HG03469 (cell line): Measurements from ENCODE around the gene COL5A1.

Source experiments
- ATAC-seq: cut with Tn5 transposase; IDR thresholded peaks from one replicate; pipeline ENCODE4 v1.9.1; 2021; ENCODE audit warnings: mild to moderate bottlenecking, moderate library complexity, moderate number of reproducible peaks; ENCODE audit not compliant: unreplicated experiment

Gene COL5A1

DNA sequence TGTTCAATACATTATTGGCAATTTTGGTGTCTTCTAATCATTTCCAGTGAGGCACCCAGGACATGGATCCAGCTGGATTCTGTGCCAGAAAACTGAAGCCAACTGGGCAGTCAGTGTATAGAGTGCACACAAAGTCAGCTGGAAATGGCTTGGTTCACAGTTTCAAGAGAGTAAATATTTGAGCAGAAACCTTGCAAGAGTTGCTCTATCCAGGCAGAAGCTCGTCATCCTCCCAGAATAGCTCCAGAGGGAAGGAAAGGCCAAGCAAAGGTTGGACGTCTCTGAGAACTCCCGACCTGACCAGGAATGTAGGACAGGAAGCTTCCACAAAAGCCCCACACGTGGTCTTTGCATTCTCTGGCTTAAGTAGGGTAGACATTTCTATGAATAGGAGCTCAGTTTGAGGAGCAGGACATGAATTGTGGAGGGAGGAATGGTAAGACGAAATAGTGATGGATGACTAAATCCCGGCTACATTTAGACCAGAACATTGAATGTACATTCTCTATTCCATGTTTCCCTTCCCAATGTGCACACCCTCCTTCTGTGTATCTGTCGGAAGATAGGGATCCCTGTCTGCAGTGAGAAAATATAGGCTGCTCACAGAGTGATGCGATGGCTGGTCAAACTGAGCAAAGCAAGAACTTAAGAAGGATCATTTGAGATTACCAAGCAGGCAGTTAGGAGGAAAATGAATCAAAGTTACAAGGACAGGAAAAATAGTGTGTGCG lies 166.3 kb downstream of the COL5A1 start:
- no peak for ATAC-seq

DNA sequence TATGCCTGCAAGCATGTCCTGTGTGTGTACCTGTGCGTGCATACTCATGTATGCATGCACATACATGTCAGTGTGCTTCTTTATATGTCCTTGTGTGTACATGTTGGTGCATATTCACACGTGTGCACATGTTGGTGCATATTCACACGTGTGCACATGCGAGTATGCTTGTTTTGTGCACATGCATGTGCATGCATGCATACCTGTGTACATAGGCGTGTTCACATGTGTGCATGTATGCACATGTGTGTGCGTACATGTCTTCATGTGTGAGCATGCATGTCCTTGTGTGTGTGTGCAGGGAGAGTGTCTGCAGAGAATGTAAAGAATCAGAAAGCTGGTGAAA lies 166.8 kb downstream of the COL5A1 start:
- ATAC-seq = no peak

DNA sequence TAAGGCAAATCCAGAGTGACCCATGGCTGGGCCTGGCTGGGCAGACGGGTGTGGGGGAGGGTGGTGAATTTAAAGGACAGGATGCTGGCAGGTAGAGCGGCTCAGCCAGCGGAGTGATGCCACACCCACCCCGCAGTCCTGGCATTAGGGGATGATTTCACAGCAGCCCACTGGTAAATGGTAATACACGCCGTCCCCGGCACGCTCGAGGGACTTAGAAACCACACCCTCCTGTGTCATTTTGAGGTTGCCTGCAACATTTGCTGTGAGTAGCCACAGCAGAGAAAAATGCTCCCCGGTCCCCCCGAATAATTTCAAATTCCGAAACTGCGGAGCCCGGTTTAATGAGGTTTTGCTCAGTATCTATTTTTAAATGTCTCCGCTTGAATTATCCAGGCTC lies 167.7 kb downstream of the COL5A1 start:
- ATAC-seq = no peak

DNA sequence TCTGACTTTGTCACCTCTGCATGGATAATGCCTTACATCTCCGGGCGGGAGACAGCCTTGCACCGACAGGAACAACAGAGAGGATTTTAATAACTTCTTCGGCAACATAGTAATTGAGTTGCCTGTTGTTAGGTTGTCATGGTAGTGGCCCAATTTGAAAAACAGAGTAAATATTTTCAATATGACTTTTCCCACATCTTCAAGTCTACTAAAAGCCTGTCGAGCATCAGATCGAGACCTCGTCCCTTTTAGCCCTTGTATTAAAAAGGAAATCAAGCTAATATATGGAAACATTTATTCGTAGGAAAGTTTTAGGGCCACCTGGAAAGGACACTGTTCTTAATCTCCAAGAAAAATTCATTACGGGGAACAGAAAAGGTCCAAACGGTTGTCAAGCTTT lies 168.2 kb downstream of the COL5A1 start:
- no peak for ATAC-seq

DNA sequence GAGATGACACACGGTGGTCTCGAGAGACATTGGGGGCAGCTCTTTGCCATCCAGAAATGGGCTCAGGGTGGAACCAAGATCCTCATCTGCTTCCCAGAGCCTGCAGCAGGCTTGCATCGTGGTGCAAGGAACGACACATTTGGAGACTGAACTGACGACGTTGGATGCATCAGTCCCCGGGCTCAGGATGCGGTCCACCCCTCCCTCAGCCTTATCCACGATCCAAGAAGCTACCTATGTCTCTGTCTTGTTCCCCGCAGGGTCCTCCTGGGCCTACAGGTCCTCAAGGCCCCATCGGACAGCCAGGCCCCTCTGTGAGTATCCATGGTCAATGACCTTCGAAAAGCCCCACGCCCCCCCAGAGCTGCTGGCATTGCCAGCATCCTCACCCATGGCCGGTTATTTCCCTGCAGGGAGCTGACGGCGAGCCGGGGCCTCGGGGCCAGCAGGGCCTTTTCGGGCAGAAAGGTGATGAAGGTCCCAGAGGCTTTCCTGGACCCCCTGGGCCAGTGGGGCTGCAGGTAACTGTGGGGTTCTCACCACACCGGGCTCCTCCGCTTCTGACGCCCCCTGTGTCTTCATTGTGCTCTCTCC lies 169.6 kb downstream of the COL5A1 start:
- no peak for ATAC-seq

DNA sequence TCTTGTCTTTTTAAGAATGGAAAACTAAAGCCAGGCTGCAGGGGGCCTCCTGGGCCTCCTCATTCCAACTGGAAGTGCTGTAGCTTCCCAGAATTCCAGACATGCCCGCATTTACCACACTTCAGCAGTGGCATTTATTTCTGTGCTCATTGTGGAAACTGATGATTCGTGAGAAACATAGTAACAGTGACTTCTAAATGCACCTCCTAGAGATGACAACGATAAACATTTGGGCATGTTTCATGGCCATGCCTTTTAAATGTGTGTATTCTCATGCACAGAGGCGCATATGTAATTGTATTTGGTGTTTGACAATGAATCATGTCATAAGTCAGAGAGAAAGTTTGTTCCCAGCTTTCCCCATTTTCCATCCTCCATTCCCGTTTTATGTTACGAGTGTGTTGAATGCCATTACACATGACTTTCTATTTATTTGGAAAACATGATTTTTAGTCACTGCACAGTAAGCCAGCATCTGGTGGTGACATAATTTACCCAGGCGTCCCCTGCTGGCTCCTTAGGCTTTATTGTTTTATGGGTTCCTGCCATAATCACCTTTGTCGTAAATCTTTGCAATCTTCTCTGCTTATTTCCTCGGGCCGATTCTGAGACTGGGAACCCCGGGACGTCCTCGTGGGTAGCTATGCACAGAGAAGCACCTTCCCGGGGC lies 170.2 kb downstream of the COL5A1 start:
- ATAC-seq = no peak

DNA sequence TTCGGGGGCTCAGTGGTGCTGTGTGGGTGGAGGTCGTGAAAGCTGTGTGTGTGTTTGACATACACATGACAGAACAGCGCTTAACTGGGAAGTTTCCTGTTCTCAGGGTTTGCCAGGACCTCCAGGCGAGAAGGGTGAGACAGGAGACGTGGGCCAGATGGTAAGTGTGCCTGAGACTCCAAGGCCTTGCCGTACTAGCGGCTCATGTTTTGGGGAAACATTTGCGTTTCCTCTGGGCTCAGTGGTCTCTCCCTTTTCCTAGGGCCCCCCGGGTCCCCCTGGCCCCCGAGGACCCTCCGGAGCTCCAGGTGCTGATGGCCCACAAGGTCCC lies 170.7 kb downstream of the COL5A1 start:
- ATAC-seq = no peak

DNA sequence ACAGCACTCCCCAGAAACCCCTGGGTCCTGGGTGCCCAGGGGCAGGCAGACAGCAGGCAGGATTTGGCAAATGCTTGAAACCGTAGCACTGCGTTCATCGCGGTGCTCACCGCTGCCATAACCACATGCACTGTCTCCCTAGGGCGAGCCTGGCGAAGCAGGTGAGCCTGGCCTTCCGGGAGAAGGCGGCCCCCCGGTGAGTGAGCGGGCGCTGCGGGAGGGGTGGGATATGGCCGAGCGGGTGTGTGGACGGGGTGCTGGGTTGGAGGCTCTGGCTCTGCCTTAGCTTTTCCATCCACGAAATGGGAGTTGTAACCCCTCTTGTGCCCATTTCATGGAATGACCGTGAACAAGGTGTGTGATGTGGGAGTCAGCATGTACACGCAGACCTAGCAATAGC lies 172.2 kb downstream of the COL5A1 start:
- no peak for ATAC-seq

DNA sequence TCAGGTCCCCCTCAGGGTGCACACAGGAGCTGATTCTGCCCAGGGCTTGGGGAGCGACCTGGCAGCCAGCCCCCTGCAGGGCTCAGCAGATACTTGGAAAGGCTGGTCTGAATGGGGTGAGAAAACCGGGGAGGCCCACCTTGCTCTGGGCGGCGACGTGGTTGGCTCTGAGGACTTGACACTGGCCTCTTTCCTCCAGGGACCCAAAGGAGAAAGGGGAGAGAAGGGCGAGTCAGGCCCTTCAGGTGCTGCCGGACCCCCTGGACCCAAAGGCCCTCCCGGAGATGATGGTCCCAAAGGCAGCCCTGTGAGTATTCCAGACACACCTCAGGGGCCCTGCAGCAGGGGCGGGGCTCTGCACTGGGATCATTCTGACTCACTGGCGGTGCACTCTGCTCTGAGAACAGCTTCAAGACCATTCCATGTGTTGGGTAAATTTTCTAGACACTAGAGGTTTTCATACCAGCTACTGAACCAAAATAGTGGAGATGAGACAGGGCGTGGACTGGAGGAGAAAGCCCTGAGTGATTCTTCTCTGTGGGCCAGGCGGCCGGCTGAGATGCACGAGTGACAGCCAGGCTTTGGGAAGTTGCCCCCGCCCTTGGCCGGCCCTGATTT lies 173.1 kb downstream of the COL5A1 start:
- no peak for ATAC-seq

DNA sequence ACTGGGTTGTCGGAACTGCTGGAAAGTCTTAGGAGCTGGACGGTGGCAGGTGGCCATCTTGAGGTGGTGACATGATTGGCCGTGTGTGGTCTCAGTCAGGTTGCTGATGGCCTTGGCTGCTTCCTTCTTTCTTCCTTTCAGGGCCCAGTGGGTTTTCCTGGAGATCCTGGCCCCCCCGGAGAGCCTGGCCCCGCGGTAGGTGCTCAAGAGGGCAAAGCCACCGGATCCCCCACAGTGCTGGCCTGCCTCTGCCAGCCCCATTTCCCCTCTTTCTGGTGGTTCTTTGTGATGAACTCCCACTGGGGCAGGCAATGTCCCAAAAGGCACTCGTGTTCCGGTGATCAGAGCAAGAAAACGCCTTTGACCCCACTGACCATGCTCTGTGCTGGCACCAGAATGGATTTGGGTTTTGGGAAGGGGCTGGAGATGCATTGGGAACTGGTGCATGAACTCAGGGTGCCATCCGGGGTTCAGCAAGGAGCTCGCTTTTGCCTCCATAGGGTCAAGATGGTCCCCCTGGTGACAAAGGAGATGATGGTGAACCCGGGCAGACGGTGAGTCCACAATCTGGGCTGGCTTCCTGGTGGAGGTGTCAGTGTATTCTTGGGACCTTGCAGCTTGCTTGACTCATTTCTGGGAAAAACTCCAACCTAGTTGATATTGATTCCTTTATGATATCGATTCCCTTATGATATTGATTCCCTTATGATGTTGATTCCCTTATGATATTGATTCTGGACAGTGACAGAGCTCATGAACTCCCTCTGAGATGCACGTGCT lies 174.0 kb downstream of the COL5A1 start:
- ATAC-seq = no peak

DNA sequence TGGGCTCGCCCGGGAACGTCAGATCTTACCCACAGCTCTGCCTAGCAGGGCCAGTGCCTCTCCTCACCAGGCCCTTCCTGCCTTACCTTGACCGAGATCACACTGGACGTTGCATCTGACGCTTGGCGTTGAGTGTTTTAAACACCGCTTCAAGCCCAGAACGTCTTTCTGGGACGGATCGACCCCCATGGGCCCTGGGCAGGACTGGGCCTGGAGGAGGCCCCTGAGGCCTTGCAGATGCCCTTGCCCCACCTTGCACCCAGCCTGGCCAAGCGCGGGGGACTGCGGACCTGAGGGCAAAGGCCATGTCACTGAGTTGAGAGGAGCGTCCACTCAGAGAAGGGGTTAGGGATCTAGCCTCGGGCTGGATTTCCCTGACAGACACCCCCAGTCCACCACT lies 174.7 kb downstream of the COL5A1 start:
- ATAC-seq = no peak

DNA sequence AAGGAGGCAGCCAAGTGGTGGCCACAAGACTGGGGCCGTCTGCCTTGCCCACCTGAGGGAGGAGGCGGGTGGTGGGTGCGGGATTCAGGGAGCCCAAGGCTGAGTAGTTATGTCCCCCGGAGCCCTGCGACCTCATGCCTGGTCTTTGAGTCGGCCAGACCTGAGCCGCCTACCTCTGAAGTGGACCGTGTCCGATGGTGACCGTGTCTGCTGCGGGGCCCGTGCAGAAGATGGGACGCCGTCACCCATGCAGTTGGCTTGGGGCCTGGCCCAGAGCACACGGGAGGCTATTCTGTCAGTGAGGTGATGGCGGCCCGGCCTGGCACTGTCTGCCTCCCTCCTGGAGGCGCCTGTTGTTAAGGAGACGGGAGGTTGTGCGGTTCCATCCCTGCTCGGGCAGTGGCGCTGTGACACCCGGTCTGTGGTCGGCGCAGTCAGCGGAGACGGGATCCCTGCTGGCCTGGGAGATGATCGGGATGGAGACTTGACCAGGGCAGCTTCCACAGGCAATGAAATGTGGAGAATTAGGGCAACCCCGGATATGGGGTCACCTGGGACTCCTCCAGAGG lies 176.5 kb downstream of the COL5A1 start:
- no peak for ATAC-seq

DNA sequence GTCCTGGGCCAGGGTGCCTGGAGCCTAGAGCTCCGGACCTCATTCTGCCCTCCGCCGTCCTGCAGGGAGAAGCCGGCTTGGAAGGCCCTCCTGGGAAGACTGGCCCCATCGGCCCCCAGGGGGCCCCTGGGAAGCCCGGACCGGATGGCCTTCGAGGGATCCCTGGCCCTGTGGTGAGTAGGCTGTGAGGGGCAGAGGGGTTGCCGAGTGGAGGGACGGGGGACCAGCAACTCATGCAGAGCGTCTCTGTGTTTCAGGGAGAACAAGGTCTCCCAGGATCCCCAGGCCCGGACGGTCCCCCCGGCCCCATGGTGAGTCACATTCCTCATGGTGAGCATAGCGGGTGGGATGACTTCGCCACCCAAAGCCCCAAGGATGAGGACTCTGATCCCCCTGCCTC lies 177.0 kb downstream of the COL5A1 start:
- no peak for ATAC-seq

DNA sequence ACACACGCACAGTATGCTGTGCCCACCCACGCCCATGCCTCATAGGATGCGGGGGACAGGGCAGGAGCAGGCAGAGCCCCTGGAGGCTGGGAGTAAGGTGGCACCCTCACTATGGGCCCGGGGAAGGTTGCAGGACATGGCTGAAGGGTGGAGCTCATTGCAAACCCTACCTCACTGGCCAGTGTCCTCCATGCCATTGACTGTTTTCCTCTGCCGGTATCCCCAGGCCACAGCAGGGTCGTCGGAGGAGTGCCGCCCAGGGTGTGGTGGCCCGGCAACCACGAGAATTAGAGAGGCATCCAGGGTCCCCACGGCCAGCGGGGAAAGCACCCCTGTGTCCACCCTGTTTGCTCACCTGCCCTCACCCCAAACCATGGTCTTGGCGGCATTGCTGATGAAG lies 179.3 kb downstream of the COL5A1 start:
- no peak for ATAC-seq

DNA sequence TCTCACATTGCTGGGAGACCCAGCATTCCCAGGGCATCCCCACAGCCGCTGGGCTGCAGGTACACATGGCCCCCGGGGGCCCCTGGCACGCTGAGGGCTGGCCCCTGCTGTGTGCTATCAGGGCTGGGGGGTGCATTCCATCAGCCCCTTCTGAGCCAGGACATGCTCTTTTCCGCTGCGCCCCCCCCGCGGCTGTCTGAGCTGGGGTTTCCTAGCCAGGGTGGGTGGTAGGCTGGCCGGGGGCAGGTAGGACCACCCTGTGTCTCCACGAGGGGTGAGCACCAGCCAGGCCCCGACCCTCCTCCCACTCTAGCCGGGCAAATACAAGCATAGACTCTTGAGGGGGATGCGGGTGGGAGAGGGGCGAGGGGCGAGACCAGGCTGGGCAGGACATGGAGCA lies 180.9 kb downstream of the COL5A1 start:
- no peak for ATAC-seq

DNA sequence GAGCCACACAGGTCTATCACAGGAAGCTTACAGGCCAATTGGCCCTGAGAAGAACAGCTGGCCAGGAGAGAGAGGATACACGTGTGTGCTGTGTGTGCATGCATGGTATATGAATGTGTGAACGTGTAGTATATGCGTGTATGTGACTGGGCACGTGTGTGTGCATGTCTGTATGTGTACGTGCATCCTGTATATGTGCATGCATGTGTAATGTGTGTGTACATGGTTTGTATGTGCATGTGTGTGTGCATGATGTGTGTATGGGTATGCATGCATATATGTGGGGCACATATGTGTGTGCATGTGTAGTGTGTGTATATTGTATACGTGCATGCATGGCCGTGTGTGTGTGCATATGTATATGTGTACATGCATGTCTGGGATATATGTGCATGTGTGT lies 182.0 kb downstream of the COL5A1 start:
- ATAC-seq = no peak

DNA sequence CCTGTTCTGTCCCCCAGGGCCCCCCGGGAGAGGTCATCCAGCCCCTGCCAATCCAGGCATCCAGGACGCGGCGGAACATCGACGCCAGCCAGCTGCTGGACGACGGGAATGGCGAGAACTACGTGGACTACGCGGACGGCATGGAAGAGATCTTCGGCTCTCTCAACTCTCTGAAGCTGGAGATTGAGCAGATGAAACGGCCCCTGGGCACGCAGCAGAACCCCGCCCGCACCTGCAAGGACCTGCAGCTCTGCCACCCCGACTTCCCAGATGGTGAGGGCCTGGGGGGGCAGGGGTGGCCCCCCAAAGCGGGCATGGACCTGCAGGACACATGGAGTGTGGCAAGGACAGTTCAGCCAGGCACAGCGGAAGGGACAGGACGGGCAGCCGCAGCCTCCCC lies 183.0 kb downstream of the COL5A1 start:
- ATAC-seq = no peak

DNA sequence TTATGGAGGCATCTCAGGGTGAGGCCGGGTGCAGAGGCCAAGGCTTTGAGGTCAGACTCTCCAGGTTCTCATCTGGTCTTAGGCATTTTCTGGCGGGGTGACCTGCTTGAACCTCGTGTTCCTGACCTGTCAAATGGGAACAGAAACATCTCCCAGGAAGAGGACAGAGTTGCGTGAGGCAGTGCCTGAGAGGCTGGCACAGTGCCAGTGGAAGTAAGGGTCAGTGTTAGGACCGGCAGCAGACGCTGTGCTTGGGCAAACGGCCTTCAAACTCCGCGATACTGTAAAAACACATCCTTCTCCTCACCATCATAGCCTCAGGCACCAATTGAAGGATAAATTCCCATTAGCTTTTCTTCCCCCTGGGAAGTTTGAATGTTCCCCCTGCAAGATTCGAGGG lies 183.4 kb downstream of the COL5A1 start:
- no peak for ATAC-seq

DNA sequence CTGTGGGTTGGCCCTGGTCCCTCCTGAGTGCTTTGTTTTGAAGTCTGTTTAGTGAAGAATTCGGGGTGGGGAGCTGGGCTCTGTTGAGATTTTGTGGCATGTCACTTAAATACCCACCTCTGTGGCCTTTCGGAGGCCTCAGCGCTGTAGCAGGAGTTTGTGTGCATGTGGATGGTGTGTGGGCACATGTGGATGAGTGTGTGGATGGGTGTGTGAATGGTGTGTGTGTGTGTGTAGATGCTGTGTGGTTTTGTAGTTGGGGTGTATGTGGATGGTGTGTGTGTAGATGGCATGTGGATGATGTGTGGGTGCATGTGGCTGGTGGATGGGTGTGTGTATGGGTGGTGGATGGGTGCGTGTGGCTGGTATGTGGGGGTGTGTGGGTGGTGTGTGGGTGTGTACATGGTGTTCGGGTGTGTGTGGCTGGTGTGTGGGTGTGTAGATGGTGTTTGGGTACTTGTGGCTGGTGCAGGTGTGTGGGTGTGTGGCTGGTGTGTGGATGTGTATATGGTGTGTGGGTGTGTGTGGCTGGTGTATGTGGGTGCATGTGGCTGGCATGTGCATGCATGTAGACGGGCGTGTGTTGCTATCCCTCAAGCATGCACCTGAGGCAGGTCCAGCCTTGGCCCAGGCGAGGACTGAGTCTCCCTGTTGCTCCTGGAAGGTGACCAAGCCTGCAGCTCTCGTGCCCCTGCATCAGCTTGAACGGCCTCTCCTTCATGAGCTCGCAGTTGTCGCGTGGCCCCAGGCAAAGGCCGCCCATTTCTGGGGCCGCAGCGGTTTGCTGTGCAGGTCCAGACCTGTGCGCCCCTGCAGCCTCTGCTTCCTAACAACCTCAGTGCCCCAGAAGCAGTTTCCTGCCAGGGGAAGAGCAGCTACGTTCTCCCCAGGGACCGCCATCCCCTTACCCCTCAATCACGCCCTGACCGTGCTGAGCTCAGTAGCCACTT lies 185.0 kb downstream of the COL5A1 start:
- ATAC-seq = no peak

DNA sequence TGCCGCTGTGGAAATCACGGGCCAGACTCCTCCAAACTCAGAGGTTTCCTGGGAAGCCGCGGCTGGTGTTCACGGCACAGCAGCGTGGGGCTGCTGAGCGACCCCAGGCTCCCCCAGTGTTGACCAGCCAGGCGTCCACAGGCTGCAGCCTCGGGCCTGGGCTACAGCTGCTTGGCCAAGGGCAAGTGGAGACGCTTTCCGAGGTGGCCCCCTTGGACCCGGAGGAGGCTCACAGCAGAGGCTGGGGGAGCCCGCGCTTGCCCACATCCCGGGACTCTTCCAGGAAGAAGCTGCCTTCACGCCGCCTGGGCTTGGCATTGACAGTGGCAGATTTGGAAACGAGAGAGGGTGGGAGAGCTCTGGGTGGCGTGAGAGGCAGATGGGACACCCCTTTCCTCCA lies 186.0 kb downstream of the COL5A1 start:
- no peak for ATAC-seq
